Esophagus squamous epithelium (tissue), 4 donors: Measurements from ENCODE around the gene PLA2G2C.

Source experiments
- CTCF ChIP-seq, 6 experiments: fragments of 450-650 bp in 4 of 6; fragments of 200-600 bp in 2 of 6; sonication (generic) in 2 of 6; IDR thresholded peaks; one replicate each; pipeline ENCODE4 v1.5.1; 2016 to 2019; ENCODE audit warnings: antibody characterized with exemption in 6 of 6, mild to moderate bottlenecking in 4 of 6, moderate library complexity in 4 of 6
- POLR2A ChIP-seq, 4 donors: fragments of 450-650 bp; IDR thresholded peaks; one replicate each; pipeline ENCODE4 v1.6.1; 2017; ENCODE audit warnings: antibody characterized with exemption in 4 of 4, mild to moderate bottlenecking in 4 of 4, moderate library complexity in 3 of 4

DNA sequence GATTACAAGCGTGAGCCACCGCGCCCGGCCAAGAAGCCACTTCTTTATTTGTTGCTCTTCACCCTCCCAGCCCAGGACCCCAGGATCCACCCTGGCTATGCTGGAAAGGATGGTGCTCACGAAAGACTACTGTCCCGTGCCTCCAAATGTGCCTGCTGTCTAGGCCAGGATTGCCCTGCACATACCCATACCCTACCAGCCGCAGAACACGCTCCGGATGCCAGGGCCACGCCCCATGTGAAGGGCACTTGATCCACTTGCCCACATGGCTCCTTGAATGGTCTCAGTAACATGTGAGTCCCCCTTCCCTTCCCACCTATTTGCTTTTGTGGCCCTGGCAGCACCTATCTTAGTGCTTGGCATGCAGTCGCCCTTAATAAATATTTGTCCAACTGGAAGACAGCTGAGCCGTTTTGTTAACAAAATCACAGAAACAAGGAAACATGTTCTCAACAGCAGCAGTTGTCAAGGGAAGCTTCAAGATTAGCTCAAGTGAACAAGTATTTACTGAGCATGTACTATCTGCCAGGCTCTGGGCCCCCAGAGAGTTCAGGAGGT is 14.2 kb downstream of the PLA2G2C start:
- no peak for TF ChIP-seq CTCF (IDR thresholded peaks at IDR 0.05)
- no peak for TF ChIP-seq POLR2A (IDR thresholded peaks at IDR 0.05)
